Fibroblast of skin of abdomen (primary cell): ENCODE data around the gene SAMSN1.

ENCODE experiments used
- DNase-seq: peaks from one replicate; pipeline ENCODE4 v3.0.0-alpha.2; 2013

The SAMSN1 gene

GRCh38 chr21:14483296-14483695 lies 62.8 kb downstream of the SAMSN1 start:
- DNase-seq: no peak

- no peak for DNase-seq
Measured at GRCh38 chr21:14482165-14482564, 64.0 kb downstream of the SAMSN1 start.

- no peak for DNase-seq
Measured at GRCh38 chr21:14480411-14481031, 65.6 kb downstream of the SAMSN1 start.

GRCh38 chr21:14479241-14479786 lies 66.8 kb downstream of the SAMSN1 start:
- DNase-seq: no peak

- no peak for DNase-seq
Measured at GRCh38 chr21:14477841-14478240, 68.3 kb downstream of the SAMSN1 start.

GRCh38 chr21:14477133-14477532 lies 69.0 kb downstream of the SAMSN1 start:
- no peak for DNase-seq

- no peak for DNase-seq
Measured at GRCh38 chr21:14474995-14475394, 71.1 kb downstream of the SAMSN1 start.

- no peak for DNase-seq
Measured at GRCh38 chr21:14469641-14470040, 76.5 kb downstream of the SAMSN1 start.

- DNase-seq: no peak
Measured at GRCh38 chr21:14466715-14467114, 79.4 kb downstream of the SAMSN1 start.

- no peak for DNase-seq
Measured at GRCh38 chr21:14457762-14458161, 88.4 kb downstream of the SAMSN1 start.

GRCh38 chr21:14456911-14457310 lies 89.2 kb downstream of the SAMSN1 start:
- no peak for DNase-seq

GRCh38 chr21:14454016-14455009 lies 91.8 kb downstream of the SAMSN1 start:
- DNase-seq: no peak

GRCh38 chr21:14453339-14454015 lies 92.6 kb downstream of the SAMSN1 start:
- DNase-seq: no peak

- DNase-seq: no peak
Measured at GRCh38 chr21:14452727-14453241, 93.3 kb downstream of the SAMSN1 start.

GRCh38 chr21:14452031-14452726 lies 93.9 kb downstream of the SAMSN1 start:
- DNase-seq: no peak

GRCh38 chr21:14451546-14451945 lies 94.6 kb downstream of the SAMSN1 start:
- no peak for DNase-seq

GRCh38 chr21:14448784-14449183 lies 97.3 kb downstream of the SAMSN1 start:
- no peak for DNase-seq

GRCh38 chr21:14438211-14438610 lies 107.9 kb downstream of the SAMSN1 start:
- no peak for DNase-seq

GRCh38 chr21:14435423-14435822 lies 110.7 kb downstream of the SAMSN1 start:
- no peak for DNase-seq
